KBM-7 (cell line): Measurements from ENCODE around the gene HTRA1.

ENCODE experiments used
- DNase-seq: peaks from one replicate; pipeline ENCODE4 v3.0.0-alpha.2; 2015
- in situ Hi-C: fragments of 300-500 bp; cut with MboI; formaldehyde crosslinking; loops from 2 replicates; pipeline ENCODE4 v1.14.3; 2020; ENCODE audit warnings: low sequenced_read_pairs, low pct_unique_long_range_greater_than_20kb, mixed read lengths

Gene HTRA1

GRCh38 chr10:122507616-122508015 lies 46.3 kb downstream of the HTRA1 start:
- in situ Hi-C loops = no loop called here
- no peak for DNase-seq

GRCh38 chr10:122508021-122508420 lies 46.7 kb downstream of the HTRA1 start:
- no peak for DNase-seq
- in situ Hi-C loops = no loop called here

- DNase-seq = no peak
- in situ Hi-C loops = no loop called here
Measured at GRCh38 chr10:122509323-122509722, 48.0 kb downstream of the HTRA1 start.

- in situ Hi-C loops = no loop called here
- DNase-seq = no peak
Measured at GRCh38 chr10:122510326-122510725, 49.0 kb downstream of the HTRA1 start.

- no peak for DNase-seq
- in situ Hi-C loops = no loop called here
Measured at GRCh38 chr10:122510736-122511135, 49.4 kb downstream of the HTRA1 start.

GRCh38 chr10:122513053-122513452 lies 51.7 kb downstream of the HTRA1 start:
- in situ Hi-C loops = no loop called here
- no peak for DNase-seq

- in situ Hi-C loops = no loop called here
- no peak for DNase-seq
Measured at GRCh38 chr10:122514045-122514840, 52.9 kb downstream of the HTRA1 start.

- DNase-seq = no peak
Measured at GRCh38 chr10:122515022-122515424, 53.7 kb downstream of the HTRA1 start.

GRCh38 chr10:122515588-122516231 lies 54.4 kb downstream of the HTRA1 start:
- in situ Hi-C loops = no loop called here
- no peak for DNase-seq

More at GRCh38 chr10:122515022-122515424, 53.7 kb downstream of the HTRA1 start:
- in situ Hi-C loops = no loop called here

- DNase-seq = no peak
- in situ Hi-C loops = no loop called here
Measured at GRCh38 chr10:122516734-122517133, 55.4 kb downstream of the HTRA1 start.

GRCh38 chr10:122519144-122519543 lies 57.8 kb downstream of the HTRA1 start:
- DNase-seq = no peak
- in situ Hi-C loops = no loop called here

- in situ Hi-C loops = no loop called here
- no peak for DNase-seq
Measured at GRCh38 chr10:122519873-122520272, 58.5 kb downstream of the HTRA1 start.

GRCh38 chr10:122521011-122521410 lies 59.7 kb downstream of the HTRA1 start:
- in situ Hi-C loops = no loop called here

GRCh38 chr10:122524811-122525210 lies 63.5 kb downstream of the HTRA1 start:
- no peak for DNase-seq
- in situ Hi-C loops = no loop called here

More at GRCh38 chr10:122521011-122521410, 59.7 kb downstream of the HTRA1 start:
- DNase-seq = no peak

GRCh38 chr10:122525788-122526187 lies 64.4 kb downstream of the HTRA1 start:
- in situ Hi-C loops = no loop called here
- DNase-seq = no peak

- DNase-seq = no peak
- in situ Hi-C loops = no loop called here
Measured at GRCh38 chr10:122526892-122527291, 65.5 kb downstream of the HTRA1 start.

- DNase-seq = no peak
- in situ Hi-C loops = no loop called here
Measured at GRCh38 chr10:122530177-122530576, 68.8 kb downstream of the HTRA1 start.

- in situ Hi-C loops = no loop called here
- DNase-seq = no peak
Measured at GRCh38 chr10:122531261-122531660, 69.9 kb downstream of the HTRA1 start.

- DNase-seq = no peak
- in situ Hi-C loops = no loop called here
Measured at GRCh38 chr10:122531939-122532338, 70.6 kb downstream of the HTRA1 start.

- in situ Hi-C loops = no loop called here
- DNase-seq = no peak
Measured at GRCh38 chr10:122532601-122533296, 71.4 kb downstream of the HTRA1 start.
